Measurements from ENCODE around the gene VTCN1.

The VTCN1 gene

DNA sequence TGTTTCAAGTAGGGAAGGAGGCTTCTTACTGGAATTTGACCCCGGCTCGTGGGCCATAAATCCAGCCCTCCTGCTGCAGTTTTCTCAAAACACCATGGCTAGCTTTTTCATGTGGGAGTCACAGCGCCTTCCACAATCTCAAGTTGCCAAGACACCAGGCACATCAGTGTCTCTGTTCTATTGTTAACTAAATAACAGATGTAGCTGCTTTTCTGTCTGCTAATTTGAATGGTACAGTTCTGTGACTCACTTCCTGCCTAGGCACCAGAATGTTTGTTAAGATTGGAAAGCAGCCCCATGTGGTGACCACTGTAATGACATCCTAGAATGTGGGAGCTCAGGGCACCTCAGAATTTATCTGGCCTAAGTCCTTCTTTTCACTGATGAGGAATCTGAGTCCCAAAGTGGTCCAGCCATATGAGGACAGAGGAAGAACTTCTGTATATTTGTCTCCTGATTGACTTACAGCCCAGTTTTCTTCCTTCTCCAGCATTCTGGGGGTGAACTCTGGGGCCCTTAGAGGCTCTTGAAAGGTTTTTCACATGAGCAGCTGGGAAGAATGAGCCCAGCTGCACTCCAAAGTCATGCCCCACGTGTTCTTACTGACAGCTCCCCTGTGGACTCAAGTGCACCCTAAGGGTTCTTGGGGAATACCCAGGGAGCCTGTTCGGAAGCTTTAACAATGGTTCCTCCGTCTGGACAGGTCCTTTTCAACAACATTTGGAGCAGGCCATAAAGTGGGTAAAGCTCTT lies 116.7 kb downstream of the VTCN1 start:
- TF ChIP-seq, protein P1, sequence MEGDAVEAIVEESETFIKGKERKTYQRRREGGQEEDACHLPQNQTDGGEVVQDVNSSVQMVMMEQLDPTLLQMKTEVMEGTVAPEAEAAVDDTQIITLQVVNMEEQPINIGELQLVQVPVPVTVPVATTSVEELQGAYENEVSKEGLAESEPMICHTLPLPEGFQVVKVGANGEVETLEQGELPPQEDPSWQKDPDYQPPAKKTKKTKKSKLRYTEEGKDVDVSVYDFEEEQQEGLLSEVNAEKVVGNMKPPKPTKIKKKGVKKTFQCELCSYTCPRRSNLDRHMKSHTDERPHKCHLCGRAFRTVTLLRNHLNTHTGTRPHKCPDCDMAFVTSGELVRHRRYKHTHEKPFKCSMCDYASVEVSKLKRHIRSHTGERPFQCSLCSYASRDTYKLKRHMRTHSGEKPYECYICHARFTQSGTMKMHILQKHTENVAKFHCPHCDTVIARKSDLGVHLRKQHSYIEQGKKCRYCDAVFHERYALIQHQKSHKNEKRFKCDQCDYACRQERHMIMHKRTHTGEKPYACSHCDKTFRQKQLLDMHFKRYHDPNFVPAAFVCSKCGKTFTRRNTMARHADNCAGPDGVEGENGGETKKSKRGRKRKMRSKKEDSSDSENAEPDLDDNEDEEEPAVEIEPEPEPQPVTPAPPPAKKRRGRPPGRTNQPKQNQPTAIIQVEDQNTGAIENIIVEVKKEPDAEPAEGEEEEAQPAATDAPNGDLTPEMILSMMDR (IDR thresholded peaks at IDR 0.05), result no peak
- no peak for DNase-seq (ENCODE audit: low spot score)
- Histone ChIP-seq H3K27ac (peak overlapping the region; percentile 40 to 49), H3K4me3 (no peak overlapping the region)
